Skin epidermis (tissue), 12 donors: ENCODE data around the gene ERAL1.

Source experiments
- H3K27ac ChIP-seq, 21 experiments: fragments of 200-600 bp; sonication (generic) in 11 of 21; one replicate each; pipeline ENCODE4 v1.5.0; 2020; ENCODE audit warnings: mild to moderate bottlenecking in 3 of 21, inconsistent platforms in 2 of 21, moderate library complexity in 2 of 21
- H3K4me3 ChIP-seq, 7 experiments: fragments of 200-600 bp; sonication (generic) in 2 of 7; one replicate each; pipeline ENCODE4 v1.5.0; 2020; ENCODE audit warnings: inconsistent platforms in 2 of 7, mild to moderate bottlenecking in 2 of 7, moderate library complexity in 1 of 7

The ERAL1 gene

DNA sequence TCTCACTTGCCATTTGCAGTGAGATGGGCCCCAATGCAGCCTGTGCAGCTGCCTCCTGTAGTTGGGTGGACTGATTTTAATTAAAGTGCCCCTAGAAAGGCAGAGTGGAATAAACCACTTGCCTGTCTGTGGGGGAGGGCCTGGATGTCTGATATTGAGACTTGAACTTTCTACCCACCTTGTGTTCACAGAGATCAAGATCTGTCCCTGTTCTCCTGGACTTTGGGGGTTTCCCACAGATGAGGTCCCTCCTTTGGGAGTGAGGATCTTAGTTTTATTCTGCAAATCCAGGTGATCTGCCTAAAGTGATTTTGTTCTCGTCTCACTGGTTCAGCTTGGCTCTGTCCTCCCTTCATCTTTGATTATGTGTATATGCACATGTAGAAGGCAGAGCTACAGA, 55.7 kb downstream of the ERAL1 start:
- H3K27ac ChIP-seq, result no peak overlapping the region
- no peak overlapping the region for H3K4me3 ChIP-seq
